NCI-H82 treated with DMSO at 0.1 percent for 48 hours (cell line): ENCODE data around the gene ZBTB42.

Source experiments
- DNase-seq: peaks from one replicate; lab custom pipeline; 2025; ENCODE audit not compliant: unreplicated experiment; lab: John Stamatoyannopoulos, UW

ZBTB42 gene

DNA sequence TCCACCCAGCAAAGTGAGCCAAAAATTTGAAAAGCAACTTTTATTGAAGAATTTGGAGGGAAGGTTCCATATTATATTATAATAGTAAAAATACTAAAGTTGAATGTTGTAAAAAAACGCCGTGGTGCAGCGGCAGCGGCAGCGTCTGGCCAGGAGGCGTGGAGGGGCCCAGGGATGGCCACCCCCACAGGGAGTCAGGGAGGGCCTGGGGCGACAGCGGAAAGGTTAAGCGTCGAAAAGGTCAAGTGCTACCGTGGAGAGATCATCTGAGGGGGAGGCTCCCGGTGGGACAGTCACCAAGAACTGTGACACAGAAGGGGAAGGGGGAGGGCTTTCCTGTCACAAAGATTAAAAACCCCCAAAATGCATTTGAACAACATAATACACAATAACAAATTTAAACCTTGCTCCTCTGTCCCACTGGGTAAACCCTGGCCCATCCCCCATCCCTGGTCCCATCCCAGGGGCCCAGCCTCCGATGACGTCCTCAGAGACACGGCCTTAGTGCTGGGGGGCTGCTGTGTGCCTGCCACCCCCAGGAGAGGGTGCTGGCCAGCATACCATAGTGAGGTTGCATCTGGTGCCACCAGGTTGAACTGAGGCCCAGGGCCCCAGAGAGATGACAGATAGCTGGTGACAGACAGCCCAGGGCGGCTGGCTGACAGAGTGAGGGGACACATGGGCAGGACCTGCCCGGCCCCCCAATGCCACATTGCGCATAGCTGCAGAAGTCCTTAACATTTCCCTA, 31.4 kb upstream of the ZBTB42 start:
- no peak for DNase-seq

DNA sequence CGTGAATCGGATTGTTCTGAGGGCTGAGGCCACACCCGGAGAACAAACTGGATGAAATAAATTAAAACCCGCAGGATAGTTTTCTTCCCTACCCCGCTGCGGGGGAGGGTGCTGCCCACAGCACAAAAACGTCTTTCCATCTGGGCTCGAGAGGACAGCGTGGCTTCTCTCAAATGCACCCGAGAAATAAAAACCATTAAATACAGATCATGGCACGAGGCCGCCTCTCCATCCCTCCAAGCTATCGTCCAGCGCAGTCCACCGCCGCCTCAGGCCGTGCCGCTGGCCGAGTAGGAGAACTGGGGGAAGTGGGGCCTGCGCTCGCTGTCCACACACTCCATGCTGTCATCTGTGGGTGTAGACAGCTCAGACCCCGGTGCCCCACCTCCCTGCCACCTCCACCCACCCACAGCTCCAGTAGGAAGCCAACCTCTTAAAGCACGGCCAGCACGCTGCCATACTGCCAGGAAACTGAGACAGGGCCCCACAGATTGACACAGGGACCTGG, 30.8 kb upstream of the ZBTB42 start:
- no peak for DNase-seq

DNA sequence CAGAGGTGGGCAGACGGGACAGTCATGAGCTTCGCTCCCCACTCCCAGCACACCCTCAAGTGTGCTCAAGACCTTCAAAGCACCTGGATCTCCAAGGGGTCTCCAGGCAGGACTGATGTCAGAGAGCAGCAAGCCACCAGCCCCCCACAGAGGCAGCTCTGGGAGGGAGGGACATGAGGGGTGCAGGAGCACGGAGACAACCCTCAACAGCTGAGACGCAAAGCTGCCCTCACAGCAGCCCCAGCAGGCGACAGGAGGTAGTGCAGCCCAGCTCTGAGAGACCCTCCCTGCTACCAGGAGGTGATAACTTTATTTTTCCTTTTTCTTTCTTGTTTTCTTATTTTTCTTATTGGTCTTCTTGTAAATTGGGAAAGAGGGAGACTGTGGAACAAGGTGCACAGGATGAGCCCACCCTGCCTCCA, 30.0 kb upstream of the ZBTB42 start:
- DNase-seq = no peak

DNA sequence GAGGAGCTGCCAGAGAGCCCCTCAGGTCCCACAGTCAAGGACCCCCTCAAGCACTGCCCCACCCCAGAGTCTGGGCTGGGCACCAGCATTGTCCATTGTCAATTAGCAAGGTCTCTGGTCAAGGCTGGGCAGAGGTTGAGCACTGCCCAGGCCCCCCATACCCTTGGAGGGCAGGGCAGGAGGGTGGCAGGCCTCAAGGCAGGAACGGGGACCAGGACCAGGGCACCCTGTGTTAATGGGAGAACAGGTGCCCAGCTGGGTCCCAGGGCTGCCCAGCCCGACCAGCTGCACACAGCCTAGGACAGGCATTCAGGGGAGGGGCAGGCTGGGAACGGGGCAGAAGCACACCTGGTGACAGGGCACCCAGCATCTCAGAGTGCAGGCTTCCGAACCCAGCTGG, 29.5 kb upstream of the ZBTB42 start:
- no peak for DNase-seq

DNA sequence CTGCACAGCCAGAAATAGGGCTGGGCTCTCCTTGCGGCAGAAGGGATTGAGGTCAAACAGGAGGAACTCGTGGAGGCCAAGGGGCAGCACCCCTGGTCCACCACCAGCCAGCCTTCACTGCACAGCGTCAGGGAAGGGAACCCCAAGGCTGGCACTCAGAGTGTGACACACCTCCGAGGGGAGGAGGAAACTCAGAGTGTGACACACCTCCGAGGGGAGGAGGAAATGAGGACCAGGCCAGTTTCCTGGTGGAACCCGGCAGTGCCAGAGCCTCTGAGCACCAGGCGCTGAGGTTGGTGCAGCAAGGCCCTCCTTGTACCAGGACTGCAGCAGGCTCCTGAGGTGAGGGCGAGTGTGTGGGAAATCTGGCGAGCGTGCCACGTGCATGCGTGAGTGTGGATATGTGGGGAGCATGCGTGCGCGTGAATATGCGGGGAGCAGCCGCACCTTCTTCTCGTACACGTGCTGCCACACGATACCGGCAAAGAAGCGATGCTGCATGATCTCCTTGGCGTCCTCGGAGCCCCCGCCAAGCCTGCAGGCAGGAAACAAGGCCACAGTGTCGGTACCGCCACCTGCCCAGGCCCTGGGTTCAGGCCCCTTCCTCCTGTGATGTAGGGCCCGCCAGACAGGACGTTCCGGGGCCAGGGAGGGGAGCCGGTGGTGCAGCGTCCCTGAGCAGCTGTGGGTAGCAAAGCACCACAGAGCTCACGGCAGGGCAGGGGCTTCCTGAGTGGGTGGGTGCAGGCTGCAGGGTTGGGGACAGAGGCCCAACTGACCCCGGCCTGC, 28.8 kb upstream of the ZBTB42 start:
- no peak for DNase-seq

DNA sequence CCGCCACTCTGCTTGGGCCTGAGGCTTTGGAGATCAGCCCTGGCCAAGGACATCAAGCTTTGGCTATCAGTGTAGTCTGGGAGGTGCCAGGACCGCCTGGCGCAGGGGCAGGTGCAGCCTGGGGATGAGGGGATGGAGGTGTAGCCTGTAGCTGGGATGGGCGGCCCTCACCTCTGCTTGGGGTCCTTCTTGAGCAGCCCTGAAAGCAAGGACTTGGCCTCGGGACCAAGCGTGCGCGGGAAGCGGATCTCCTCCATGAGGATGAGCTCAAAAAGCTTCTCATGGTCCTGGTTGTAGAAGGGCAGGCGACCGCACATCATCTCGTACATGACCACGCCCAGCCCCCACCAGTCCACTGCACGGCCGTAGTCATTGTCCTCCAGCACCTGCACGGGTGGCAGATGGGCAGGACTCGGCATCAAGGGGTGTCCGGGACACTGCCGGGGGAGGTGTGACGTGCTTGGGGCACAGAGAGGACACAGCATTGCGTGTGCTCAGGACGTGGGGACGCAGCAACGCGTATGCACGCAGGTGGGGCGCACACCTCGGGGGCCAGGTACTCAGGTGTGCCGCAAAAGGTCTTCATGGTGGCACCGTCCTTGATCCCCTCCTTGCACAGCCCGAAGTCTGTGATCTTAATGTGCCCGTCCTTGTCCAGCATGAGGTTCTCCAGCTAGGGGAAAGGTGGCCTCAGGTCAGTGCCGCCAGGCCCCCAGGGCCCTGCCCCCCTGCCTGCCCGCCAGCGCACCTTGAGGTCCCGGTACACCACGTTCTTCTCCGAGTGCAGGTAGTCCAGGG, 28.0 kb upstream of the ZBTB42 start:
- no peak for DNase-seq

DNA sequence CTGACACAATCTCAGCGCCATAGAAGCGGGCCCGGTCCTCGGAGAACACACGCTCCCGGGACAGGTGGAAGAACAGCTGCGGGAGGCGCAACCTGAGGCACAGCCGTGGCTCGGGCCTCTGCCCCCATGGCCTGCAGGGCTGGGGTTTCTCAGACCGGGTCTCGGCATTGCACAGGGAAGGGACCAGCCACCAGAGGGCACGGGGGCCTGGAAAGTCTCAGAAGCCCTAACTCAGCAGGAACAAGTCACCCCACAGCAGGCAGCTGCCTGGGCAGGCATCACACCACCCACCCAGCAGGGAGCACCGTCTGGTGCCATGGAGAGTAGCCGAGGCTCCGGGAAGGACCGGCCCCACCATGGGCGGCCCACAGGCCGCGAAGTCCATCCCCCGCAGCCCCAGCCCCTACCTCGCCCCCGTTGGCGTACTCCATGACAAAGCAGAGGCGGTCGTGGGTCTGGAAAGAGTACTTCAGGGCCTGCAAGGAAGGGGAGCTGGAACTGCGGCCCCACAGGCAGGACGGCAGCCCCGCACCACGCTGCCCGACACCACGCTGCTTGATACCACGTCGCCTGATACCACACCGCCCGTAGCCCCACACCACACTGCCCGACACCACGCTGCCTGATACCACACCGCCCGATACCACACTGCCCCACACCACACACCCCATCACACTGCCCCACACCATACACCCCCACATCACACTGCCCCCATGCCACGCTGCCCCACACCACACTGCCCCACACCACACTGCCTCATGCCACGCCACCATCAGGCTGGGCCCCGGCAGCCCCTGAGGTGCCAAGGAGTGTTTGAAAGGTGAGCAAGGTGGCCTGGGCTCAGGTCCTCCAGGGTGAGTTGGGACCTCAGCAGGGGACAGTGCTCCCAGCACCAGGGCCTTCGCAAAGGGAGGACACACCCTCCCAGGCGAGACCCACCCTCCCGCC, 27.1 kb upstream of the ZBTB42 start:
- DNase-seq = no peak

DNA sequence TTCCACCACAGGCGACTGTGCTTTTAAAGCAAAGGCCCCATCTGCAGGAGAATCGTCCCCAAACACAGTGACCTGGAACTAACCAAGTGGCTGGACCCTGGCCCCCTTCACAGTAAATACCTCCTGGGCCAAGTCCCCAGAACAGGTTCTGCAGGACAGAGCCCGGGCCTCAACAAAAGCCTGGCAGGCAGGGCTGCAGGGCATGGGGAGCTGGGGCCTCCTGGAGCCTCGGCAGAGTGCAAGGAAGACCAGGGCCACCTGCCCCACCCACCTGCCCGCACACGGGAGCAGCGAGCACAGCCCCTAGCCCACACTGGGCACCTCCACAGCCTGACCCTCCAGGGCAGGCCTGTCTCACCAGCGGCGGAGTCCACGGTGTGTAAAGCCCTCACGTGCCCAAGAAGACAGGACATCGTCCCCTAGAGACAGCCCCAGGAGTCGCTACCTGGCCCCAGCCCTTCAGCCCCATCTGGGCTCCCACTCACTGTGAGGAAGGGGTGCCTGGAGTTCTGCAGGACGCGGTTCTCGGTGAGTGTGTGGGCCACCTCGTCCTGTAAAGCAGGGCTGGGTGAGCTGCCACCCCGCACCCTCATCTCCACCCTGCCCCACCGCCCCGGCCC, 26.3 kb upstream of the ZBTB42 start:
- DNase-seq = no peak

DNA sequence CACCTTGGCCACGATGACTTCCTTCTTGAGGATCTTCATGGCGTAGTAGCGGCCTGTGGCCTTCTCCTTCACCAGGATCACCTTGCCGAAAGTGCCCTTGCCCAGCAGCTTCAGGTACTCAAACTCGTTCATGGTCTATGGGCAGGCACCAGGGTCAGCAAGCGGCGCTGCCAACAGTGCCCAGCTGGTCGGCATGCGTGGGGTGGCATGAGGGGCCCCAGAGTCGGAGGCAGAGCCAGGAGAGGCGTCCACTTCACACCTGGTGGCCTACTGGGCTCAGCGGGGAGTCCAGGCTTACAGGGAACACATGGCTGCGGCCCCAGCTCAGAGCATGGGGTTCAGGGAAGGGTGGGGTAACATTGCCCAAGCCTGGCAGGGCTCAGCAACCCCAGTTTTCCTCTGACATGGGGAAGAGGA, 25.8 kb upstream of the ZBTB42 start:
- DNase-seq = no peak

DNA sequence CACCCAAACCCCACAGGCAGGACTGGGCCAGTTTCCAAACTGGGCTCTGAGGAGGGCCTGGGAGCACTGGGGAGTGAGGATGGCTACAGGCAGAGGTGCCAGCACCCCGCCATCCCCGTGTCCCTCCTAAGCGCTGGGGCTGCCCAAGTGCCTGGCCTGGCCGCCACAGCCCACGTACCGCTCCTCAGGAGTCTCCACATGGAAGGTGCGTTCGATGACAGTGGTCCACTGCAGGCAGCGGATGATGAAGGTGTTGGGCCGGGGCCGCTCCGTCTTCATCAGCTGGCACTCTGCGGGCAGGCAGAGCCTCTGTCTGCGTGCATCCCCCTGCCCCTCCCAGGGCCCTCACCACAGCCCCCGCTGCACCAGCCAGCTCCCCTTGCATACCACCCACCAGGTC, 24.4 kb upstream of the ZBTB42 start:
- no peak for DNase-seq

DNA sequence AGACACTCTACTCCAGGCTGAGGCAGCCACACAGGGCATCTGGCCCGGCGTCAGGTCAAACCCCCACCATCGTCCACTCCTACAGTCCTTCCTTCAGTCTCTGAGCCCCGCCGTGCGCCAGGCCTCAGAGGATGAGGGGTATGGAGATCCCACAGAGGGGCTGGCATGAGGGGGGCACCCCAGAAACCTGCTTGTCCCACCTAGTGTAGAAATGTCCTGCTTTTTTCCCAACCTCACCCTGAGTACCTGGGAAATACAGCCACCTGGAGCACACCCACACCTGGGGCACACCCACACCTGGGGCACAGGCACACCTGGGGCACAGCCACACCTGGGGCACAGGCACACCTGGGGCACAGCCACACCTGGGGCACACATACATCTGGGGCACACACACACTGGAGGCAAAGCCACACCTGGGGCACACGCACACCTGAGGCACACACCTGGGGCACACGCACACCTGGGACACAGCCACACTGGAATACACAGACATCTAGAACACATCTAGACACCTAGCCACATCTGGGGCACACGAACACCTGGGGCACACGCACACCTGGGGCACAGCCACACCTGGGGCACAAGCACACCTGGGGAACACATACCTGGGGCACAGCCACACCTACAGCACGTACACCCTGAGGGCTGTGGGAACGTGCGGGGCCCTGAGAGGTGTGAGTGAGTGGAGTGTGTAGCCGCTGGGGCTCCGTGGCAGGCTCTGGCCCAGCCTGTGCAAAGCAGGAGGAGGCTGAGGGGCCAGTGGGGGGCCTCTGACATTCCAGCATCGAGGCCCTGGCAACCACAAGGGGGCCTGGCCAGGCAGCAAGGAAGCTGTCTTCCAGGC, 23.7 kb upstream of the ZBTB42 start:
- no peak for DNase-seq

DNA sequence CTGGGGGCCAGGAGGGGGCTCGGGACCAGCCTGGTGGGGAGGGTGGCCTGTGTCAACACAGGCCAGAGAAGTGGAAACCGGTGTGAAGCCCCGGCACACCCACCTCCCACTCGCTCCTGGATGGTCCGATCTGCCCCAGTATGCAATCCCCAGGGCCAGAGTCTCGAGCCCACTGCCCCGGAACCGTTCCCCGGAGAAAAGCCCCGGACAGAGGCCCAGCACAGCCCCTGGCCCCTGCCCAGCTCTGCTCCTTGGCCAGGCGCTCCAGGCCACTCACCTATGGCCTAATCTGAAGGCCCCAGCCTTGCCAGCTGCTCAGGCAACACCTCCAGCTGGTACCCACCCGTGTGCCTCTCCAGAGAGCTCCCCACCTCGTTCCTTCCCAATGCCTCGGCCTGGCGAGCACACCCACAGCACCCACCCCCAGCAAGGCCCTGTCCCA, 23.1 kb upstream of the ZBTB42 start:
- no peak for DNase-seq

DNA sequence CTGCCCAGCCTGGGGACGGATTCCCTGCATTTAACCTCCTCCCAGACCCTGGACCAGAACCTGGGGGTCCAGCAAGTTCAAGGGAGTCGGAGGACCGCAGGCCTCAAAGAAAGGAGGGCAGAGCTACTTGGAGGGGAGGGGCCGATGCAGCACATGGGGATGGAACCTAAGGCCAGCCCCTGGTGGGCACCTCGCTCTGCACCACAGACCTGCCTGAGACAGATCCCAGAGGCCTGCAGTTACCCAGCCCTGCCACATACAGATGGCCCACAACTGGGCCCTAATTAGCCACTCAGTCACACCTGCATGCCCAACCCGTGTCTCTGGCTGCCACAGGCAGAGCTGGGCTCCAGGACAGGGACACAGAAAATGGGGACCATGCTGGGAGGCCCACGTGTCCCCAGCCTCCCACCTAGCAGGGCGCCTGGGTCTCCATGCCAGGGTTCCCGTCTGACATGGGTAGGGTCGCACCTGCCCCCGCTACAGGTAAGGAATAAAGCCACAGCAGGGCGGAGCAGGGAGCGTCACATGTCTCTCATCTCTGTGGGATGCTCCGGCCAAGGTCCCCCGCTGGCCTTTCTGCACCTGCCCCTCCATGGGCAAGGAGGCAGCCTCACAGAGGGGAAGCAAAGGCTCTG, 22.1 kb upstream of the ZBTB42 start:
- no peak for DNase-seq

DNA sequence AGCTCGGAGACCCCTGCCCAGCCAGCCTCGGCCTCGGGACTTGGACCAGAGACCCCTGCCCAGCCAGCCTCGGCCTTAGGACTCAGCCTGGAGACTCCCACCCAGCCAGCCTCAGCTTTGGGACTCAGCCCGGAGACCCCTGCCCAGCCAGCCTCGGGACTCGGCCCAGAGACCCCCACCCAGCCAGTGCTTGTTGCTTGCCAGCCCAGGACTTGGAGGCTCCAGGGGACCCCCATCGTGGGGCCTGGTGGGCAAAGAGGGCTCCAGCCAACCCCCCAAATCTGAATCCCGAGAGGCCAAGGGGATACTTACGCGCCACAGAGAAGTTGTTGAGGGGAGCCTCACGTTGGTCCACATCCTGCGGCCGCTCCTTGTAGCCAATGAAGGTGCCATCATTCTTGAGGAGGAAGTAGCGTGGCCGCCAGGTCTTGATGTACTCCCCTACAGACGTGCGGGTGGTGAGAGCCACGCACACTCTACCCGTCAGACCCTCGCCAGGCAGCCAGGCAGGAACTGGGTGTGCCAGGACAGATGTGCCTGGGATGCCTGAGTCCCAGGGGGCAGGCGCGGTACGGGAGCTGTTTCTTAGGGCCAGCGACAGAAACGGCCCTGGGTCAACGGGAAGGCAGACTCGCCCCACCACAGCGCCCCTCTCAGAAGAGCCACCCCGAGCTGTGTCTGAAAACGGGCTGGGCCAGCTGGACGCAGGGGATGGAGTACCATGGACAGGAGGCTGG, 21.0 kb upstream of the ZBTB42 start:
- DNase-seq = no peak

DNA sequence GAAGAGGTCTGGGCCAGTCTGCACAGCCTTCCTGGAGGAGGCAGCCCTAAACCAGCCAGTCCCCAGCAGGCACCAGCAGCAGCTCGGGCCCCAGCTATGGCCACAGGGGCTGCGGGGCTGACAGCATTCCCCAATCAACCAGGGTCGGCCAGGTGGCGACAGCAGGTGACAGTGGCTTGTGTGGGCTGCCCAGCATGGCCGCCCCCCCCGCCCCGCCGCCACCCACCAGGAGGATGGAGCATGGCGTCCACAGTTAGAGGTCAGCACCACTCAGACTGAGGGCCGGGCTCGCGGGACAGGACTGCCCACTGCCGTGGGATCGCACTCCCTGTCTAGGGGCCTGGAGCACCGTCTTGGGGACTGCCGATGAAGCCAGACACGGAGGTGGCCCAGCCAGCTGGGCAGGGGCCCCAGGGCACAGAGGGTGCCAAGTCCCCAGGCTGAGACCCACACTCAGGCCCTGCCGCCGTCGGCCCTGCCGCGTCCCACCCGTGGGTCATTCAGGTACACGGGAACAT, 20.3 kb upstream of the ZBTB42 start:
- no peak for DNase-seq

DNA sequence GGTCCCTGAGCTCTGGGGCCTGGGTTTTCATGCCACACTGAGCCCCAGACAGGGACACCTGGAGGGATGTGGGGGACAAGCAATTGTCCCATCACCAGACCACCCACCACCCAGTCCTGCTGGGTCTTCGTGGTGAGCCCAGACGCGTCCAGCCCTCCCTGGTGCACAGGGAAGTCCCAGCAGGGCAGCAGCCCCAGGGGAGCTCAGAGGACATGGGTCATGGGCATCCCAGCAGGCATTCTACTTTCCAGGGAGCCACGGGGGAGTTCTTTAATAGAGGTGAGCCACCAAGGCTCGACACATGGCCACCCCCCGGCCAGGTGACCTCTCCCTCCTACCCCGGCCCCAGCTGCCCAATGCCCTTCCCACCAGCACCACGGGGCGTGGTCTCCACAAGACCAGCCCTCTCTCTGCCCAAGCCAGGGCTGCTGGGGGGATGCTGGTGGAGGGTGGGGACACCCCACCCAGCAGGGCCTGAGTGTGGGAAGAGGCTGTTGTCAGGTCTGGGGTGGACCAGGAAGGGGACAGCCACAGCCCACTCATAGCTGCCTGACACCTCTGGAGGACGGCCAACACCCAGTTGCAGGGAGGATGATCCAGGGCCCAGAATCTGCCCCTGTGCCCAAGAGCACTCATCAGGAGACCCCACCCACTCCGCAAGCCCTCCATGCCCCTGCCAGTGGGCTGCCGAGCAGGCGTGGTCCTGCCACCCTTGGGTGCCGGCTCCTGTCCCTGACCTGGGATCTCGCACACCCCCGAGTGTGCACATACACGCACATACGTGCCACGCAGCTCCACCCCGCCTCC, 19.4 kb upstream of the ZBTB42 start:
- no peak for DNase-seq
